NOMO-1 treated with dmso at 0.1 percent for 144 hours (cell line): ENCODE data around the gene TADA1.
"Not testable (repeated sequence)": the region's sequence is repeated elsewhere in the genome, so short reads cannot be mapped to it uniquely, and the experiment has no call there.

Experiments
- DNase-seq: peaks from one replicate; lab custom pipeline; 2025; ENCODE audit not compliant: unreplicated experiment; lab: John Stamatoyannopoulos, UW

The TADA1 gene

GRCh38 chr1:166844791-166845190 is 31.3 kb downstream of the TADA1 start:
- DNase-seq, result no peak

GRCh38 chr1:166843769-166844596 is 32.1 kb downstream of the TADA1 start:
- no peak for DNase-seq

- no peak for DNase-seq
Observed at GRCh38 chr1:166843322-166843721, 32.7 kb downstream of the TADA1 start.

- peak; percentile 22 for DNase-seq
Observed at GRCh38 chr1:166840309-166841274, 35.5 kb downstream of the TADA1 start.

GRCh38 chr1:166839600-166840308 is 36.3 kb downstream of the TADA1 start:
- peak; percentile 39 for DNase-seq

- DNase-seq, result peak; percentile 83
Observed at GRCh38 chr1:166838766-166839599, 37.1 kb downstream of the TADA1 start, which contains the start of gene POGK. TSS of gene POGK (plus strand) at chr1:166839475. CDS start at chr1:166840957, 1,482 bp downstream.

- no peak for DNase-seq
Observed at GRCh38 chr1:166836733-166837132, 39.3 kb downstream of the TADA1 start.

- not testable (repeated sequence) for DNase-seq
Observed at GRCh38 chr1:166829762-166830161, 46.3 kb downstream of the TADA1 start.

GRCh38 chr1:166827426-166827825 is 48.6 kb downstream of the TADA1 start:
- no peak for DNase-seq

- no peak for DNase-seq
Observed at GRCh38 chr1:166822385-166822784, 53.7 kb downstream of the TADA1 start.

GRCh38 chr1:166819974-166820373 is 56.1 kb downstream of the TADA1 start:
- DNase-seq, result no peak

- no peak for DNase-seq
Observed at GRCh38 chr1:166814611-166815010, 61.5 kb downstream of the TADA1 start.

- DNase-seq, result no peak
Observed at GRCh38 chr1:166813508-166814223, 62.4 kb downstream of the TADA1 start.

- DNase-seq, result no peak
Observed at GRCh38 chr1:166811691-166812090, 64.4 kb downstream of the TADA1 start.

- no peak for DNase-seq
Observed at GRCh38 chr1:166808952-166809351, 67.1 kb downstream of the TADA1 start.
